GM12878 (cell line): Measurements from ENCODE around the gene HEMK1. TPM values are rescaled to one million over a fixed set of nuclear protein-coding genes. Genes with fewer than 3 reads are reported as not detected.

Experiments used
- ATAC-seq: fragments of 200-7000 bp; cut with Tn5 transposase; 3 replicates; pipeline ENCODE4 v1.9.1; 2020; ENCODE audit warnings: mild to moderate bottlenecking, moderate library complexity
- BruUV-seq: library from RNA; stranded (reverse); fragments of 400-500 nt; replicated peaks from 2 replicates; lab custom pipeline; 2021; lab: Mats Ljungman, UMichigan
- CTCF ChIA-PET: fragments of 300-600 bp; sonication (Branson Sonifier 250); formaldehyde crosslinking; extraction: SDS; loops from one replicate; lab custom pipeline; 2021; ENCODE audit warnings: inconsistent platforms; lab: Yijun Ruan, JAX
- POLR2A ChIA-PET: fragments of 350-600 bp; formaldehyde crosslinking; extraction: SDS; loops from one replicate; lab custom pipeline; 2021; ENCODE audit warnings: inconsistent platforms; lab: Charles Lee
- RAD21 ChIA-PET: fragments of 300-600 bp; sonication (Branson Sonifier 250); formaldehyde crosslinking; loops from one replicate; lab custom pipeline; 2023; ENCODE audit warnings: antibody characterized with exemption; ENCODE audit not compliant: unreplicated experiment; lab: Charles Lee
- SMC1A ChIA-PET: fragments of 300-600 bp; sonication (Branson Sonifier 250); formaldehyde crosslinking; loops from one replicate; lab custom pipeline; 2023; ENCODE audit not compliant: unreplicated experiment, uncharacterized antibody; lab: Charles Lee
- DNase-seq: peaks from one replicate; pipeline ENCODE4 v3.0.0-alpha.2; 2011; ENCODE audit warnings: low read depth, low spot score
- FAIRE-seq: peaks from 3 replicates; lab custom pipeline; 2011; peaks lifted over from hg19 to GRCh38; lab: Jason Lieb, UNC
- H2AFZ ChIP-seq: 2 replicates; pipeline ENCODE4 v1.6.0; 2011; ENCODE audit warnings: low read depth, low read length, control low read depth; ENCODE audit not compliant: control insufficient read depth
- H3K27ac ChIP-seq: 2 replicates; pipeline ENCODE4 v1.5.1; 2011; ENCODE audit warnings: control low read depth; ENCODE audit not compliant: control insufficient read depth, insufficient read depth
- H3K27me3 ChIP-seq, 2 experiments: replicated peaks in 1 of 2; 2 replicates each; pipeline versions ENCODE4 v1.6.0 to v1.6.1; 2011; ENCODE audit warnings: low read length in 1 of 2; ENCODE audit not compliant: control insufficient read depth in 2 of 2, insufficient read depth in 2 of 2
- H3K36me3 ChIP-seq, 2 experiments: 2 replicates each; pipeline ENCODE4 v1.5.1; 2011; ENCODE audit warnings: low read length in 1 of 2; ENCODE audit not compliant: control insufficient read depth in 2 of 2, insufficient read depth in 2 of 2
- H3K4me1 ChIP-seq: 2 replicates; pipeline ENCODE4 v1.6.1; 2011; ENCODE audit warnings: mild to moderate bottlenecking, low read length, moderate library complexity, mixed read lengths; ENCODE audit not compliant: control insufficient read depth, insufficient read depth
- H3K4me2 ChIP-seq: 2 replicates; pipeline ENCODE4 v1.6.0; 2011; ENCODE audit warnings: control low read depth; ENCODE audit not compliant: control insufficient read depth, insufficient read depth
- H3K4me3 ChIP-seq: fragments of 200-600 bp; sonication (generic); 2 replicates; pipeline ENCODE4 v1.5.1; 2016
- H3K79me2 ChIP-seq: 2 replicates; pipeline ENCODE4 v1.6.0; 2011; ENCODE audit warnings: low read length; ENCODE audit not compliant: control insufficient read depth, insufficient read depth
- H3K9ac ChIP-seq: 2 replicates; pipeline ENCODE4 v1.8.0; 2011; ENCODE audit warnings: low read length, control low read depth, mixed read lengths; ENCODE audit not compliant: control insufficient read depth, insufficient read depth
- H3K9me3 ChIP-seq: replicated peaks from 3 replicates; pipeline ENCODE4 v1.5.1; 2011; ENCODE audit warnings: mild to moderate bottlenecking, low read length; ENCODE audit not compliant: control insufficient read depth, insufficient read depth
- H4K20me1 ChIP-seq: 2 replicates; pipeline ENCODE4 v1.6.0; 2011; ENCODE audit not compliant: control insufficient read depth, insufficient read depth
- ASH2L ChIP-seq: fragments of 300-600, 200-600 bp; sonication (generic); IDR thresholded peaks from 2 replicates; pipeline ENCODE4 v1.6.1; 2017; ENCODE audit warnings: low read depth, mild to moderate bottlenecking, borderline replicate concordance
- BCL11A ChIP-seq: IDR thresholded peaks from 2 replicates; pipeline ENCODE4 v1.6.1; 2011; ENCODE audit warnings: low read depth, low read length
- BRCA1 ChIP-seq: IDR thresholded peaks from 2 replicates; pipeline ENCODE4 v1.6.1; 2011; ENCODE audit warnings: low read depth, low read length, improper control_type of control experiment
- EED ChIP-seq: sonication (generic); IDR thresholded peaks from 2 replicates; pipeline ENCODE4 v1.6.1; 2016; ENCODE audit warnings: antibody characterized with exemption, low read depth
- MEF2A ChIP-seq: IDR thresholded peaks from 2 replicates; pipeline ENCODE4 v1.6.1; 2011; ENCODE audit warnings: low read depth, mild to moderate bottlenecking, low read length, moderate library complexity; ENCODE audit not compliant: insufficient read depth
- MTA3 ChIP-seq: IDR thresholded peaks from 2 replicates; pipeline ENCODE4 v1.6.1; 2012; ENCODE audit warnings: low read length, inconsistent platforms, borderline replicate concordance
- MYB ChIP-seq: fragments of 150-350 bp; IDR thresholded peaks from 2 replicates; pipeline ENCODE4 v1.6.1; 2014; ENCODE audit warnings: mild to moderate bottlenecking, low read depth, low read length, borderline replicate concordance
- POLR2A ChIP-seq: IDR thresholded peaks from 2 replicates; pipeline ENCODE4 v1.6.1; 2011; ENCODE audit warnings: low read depth, mild to moderate bottlenecking, low read length
- RB1 ChIP-seq: fragments of 450-650 bp; formaldehyde crosslinking; IDR thresholded peaks from 2 replicates; pipeline ENCODE4 v1.6.1; 2017; ENCODE audit warnings: mild to moderate bottlenecking, borderline replicate concordance
- SREBF1 ChIP-seq: IDR thresholded peaks from 2 replicates; pipeline ENCODE4 v1.6.1; 2012; ENCODE audit warnings: mild to moderate bottlenecking, low read length
- WRNIP1 ChIP-seq: IDR thresholded peaks from 2 replicates; pipeline ENCODE4 v1.6.1; 2011; ENCODE audit warnings: low read depth, low read length, improper control_type of control experiment, borderline replicate concordance
- WGBS: methylation state at CpG from one replicate; pipeline ENCODE4 v1.1.6; 2016; ENCODE audit warnings: low lambda C conversion rate; ENCODE audit not compliant: insufficient replicate concordance, insufficient coverage; ENCODE audit errors: missing lambda C conversion rate; 5-methylcytosine and 5-hydroxymethylcytosine counted together
- in situ Hi-C: fragments of 300-500 bp; cut with MboI; formaldehyde crosslinking; loops from 9 replicates; pipeline ENCODE4 v1.14.3; 2018; ENCODE audit warnings: mixed read lengths
- intact Hi-C: fragments of 100-400 bp; cut with micrococcal nuclease; formaldehyde crosslinking; loops from one replicate; pipeline ENCODE4 v1.14.2; 2022; ENCODE audit not compliant: unreplicated experiment
- polyA plus RNA-seq, 11 experiments: library from polyadenylated mRNA; depleted of rRNA in 4 of 11; unstranded in 6 of 11; stranded (reverse) in 5 of 11; fragments of >200 nt; fragmentation: Nextera tagmentation in 4 of 11; fragmentation: Illumina TruSeq in 1 of 11; extraction: Ambion mirVana in 4 of 11; extraction: Trizol in 1 of 11; gene quantifications; 1 replicate in 1 of 11; 2 replicates in 10 of 11; pipeline versions ENCODE4 v1.2.1 to v1.2.3, GENCODE V29; 2011 to 2016; ENCODE audit warnings: inconsistent platforms in 2 of 11, missing spikeins in 2 of 11, low read depth in 1 of 11
- total RNA-seq, 4 experiments: library from RNA; depleted of rRNA in 3 of 4; stranded (reverse); fragments of >200 nt in 3 of 4; fragmentation: Illumina TruSeq in 1 of 4; extraction: Trizol in 1 of 4; gene quantifications; 2 replicates each; pipeline versions ENCODE4 v1.2.1 to v1.2.3, GENCODE V29; 2013 to 2021
- TF ChIP-seq, protein P1 (sequence below): IDR thresholded peaks from 2 replicates; pipeline ENCODE4 v1.6.1; 2012; ENCODE audit warnings: mild to moderate bottlenecking, low read depth, low read length

Gene HEMK1
- total and polyA plus RNA-seq, 10 of the 15 experiments (the other 5 are each of a cell fraction or from before 2014, with no cell fraction given) = 2.8 to 19.0 (median 12.0) TPM

DNA sequence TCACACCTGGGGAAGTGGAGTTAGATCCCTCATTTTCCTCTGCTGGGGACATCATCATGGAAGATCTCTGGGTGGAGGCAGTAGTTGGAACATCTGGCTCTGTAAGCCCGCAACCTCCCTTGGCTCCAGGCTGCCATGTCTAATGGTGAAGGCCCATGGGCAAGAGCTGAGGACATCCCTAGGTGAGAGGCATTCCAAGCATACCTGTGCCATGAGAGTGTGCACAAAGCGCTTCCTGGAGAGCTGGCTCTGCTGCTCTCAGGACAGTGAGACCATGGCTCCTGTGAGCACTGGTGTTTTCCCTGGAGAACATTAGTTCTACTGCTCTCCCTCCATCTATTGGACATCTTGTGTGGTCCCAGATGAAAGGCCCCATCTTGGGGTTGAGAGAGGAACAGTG, 55.3 kb downstream of the HEMK1 start:
- Histone ChIP-seq H3K27ac (peak overlapping the region; percentile 9; the same call in 1 of the 2 replicates), H3K36me3 (peaks cover 0 to 1% of the 10 kb centered on the region in 2 experiments; a peak in 1 of 4 replicates), H4K20me1 (no peaks in the 10 kb centered on the region), H3K4me1 (peaks cover 31% of the 10 kb centered on the region), H3K4me2 (peak overlapping the region; percentile 51; the same call in 1 of the 2 replicates), H3K4me3 (no peak overlapping the region), H2AFZ (no peak overlapping the region), H3K27me3 (no peaks in the 10 kb centered on the region), H3K9me3 (no peaks in the 10 kb centered on the region), H3K79me2 (no peaks in the 10 kb centered on the region)
- FAIRE-seq (no peak), DNase-seq (no peak), ATAC-seq (no peak)
- 97% methylated on average over 2 of the region's 2 CpGs for WGBS
- RAD21 ChIA-PET = no interaction called here
- SMC1A ChIA-PET = interaction anchor here (1.0 to 3.5 kb wide), 3 partner anchors 7 to 28 kb away, joined by 3 to 12 read pairs (median 6); no protein-coding TSS in a partner anchor
- no TSS peak for BruUV-seq
- in situ Hi-C loops (loop anchor here (25.0 kb wide), 1 partner anchor 1063 kb away; no protein-coding TSS in a partner anchor), intact Hi-C loops (no loop called here)
- POLR2A ChIA-PET = no interaction called here
- CTCF ChIA-PET = interaction anchor here (1.0 to 12.7 kb wide), 4 partner anchors 8 to 82 kb away, joined by 3 to 250 read pairs (median 4); partner anchors contain the start of genes CISH and MAPKAPK3
- no peak for TF ChIP-seq MYB
- no peak for TF ChIP-seq SREBF1
- TF ChIP-seq ASH2L = no peak
- TF ChIP-seq BRCA1 = no peak
- TF ChIP-seq POLR2A = no peak
- TF ChIP-seq, protein P1, sequence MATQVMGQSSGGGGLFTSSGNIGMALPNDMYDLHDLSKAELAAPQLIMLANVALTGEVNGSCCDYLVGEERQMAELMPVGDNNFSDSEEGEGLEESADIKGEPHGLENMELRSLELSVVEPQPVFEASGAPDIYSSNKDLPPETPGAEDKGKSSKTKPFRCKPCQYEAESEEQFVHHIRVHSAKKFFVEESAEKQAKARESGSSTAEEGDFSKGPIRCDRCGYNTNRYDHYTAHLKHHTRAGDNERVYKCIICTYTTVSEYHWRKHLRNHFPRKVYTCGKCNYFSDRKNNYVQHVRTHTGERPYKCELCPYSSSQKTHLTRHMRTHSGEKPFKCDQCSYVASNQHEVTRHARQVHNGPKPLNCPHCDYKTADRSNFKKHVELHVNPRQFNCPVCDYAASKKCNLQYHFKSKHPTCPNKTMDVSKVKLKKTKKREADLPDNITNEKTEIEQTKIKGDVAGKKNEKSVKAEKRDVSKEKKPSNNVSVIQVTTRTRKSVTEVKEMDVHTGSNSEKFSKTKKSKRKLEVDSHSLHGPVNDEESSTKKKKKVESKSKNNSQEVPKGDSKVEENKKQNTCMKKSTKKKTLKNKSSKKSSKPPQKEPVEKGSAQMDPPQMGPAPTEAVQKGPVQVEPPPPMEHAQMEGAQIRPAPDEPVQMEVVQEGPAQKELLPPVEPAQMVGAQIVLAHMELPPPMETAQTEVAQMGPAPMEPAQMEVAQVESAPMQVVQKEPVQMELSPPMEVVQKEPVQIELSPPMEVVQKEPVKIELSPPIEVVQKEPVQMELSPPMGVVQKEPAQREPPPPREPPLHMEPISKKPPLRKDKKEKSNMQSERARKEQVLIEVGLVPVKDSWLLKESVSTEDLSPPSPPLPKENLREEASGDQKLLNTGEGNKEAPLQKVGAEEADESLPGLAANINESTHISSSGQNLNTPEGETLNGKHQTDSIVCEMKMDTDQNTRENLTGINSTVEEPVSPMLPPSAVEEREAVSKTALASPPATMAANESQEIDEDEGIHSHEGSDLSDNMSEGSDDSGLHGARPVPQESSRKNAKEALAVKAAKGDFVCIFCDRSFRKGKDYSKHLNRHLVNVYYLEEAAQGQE = no peak
- no peak for TF ChIP-seq BCL11A
- no peak for TF ChIP-seq WRNIP1
- no peak for TF ChIP-seq EED
- TF ChIP-seq MEF2A = no peak
- no peak for TF ChIP-seq MTA3
- TF ChIP-seq RB1 = no peak
- TF ChIP-seq, all 136 proteins: peak for 0
- H3K9ac ChIP-seq = no peak overlapping the region
